H1 (cell line): ENCODE data around the gene UCN. TPM values are rescaled to one million over a fixed set of nuclear protein-coding genes. Genes with fewer than 3 reads are reported as not detected.

Source experiments
- CTCF ChIA-PET: fragments of 300-600 bp; sonication (Branson Sonifier 250); formaldehyde crosslinking; loops from one replicate; lab custom pipeline; 2021; ENCODE audit not compliant: partially characterized antibody; lab: Charles Lee
- POLR2A ChIA-PET: fragments of 300-600 bp; sonication (Branson Sonifier 250); formaldehyde crosslinking; loops from one replicate; lab custom pipeline; 2021; ENCODE audit warnings: inconsistent platforms; ENCODE audit not compliant: partially characterized antibody; lab: Charles Lee
- DNase-seq, 2 experiments: peaks; one replicate each; pipeline versions ENCODE4 v3.0.0 to v3.0.0-alpha.2; 2010 to 2022; ENCODE audit warnings: low spot score in 2 of 2, low read depth in 1 of 2, mixed read lengths in 1 of 2
- FAIRE-seq: peaks from 2 replicates; lab custom pipeline; 2011; peaks lifted over from hg19 to GRCh38; lab: Jason Lieb, UNC
- H2AFZ ChIP-seq: 2 replicates; pipeline ENCODE4 v1.8.1; 2012; ENCODE audit warnings: low read length, inconsistent platforms
- H2AK5ac ChIP-seq: 2 replicates; pipeline ENCODE4 v1.6.1; 2013; ENCODE audit warnings: low read depth, low read length
- H2BK120ac ChIP-seq: replicated peaks from 2 replicates; pipeline ENCODE3; 2013; ENCODE audit warnings: low read depth, low read length, inconsistent platforms
- H2BK12ac ChIP-seq: 2 replicates; pipeline ENCODE4 v1.6.1; 2013; ENCODE audit warnings: low read depth, low read length
- H2BK15ac ChIP-seq: 2 replicates; pipeline ENCODE4 v1.6.1; 2013; ENCODE audit warnings: low read length
- H2BK20ac ChIP-seq: 2 replicates; pipeline ENCODE4 v1.6.1; 2013; ENCODE audit warnings: low read length
- H2BK5ac ChIP-seq: 2 replicates; pipeline ENCODE4 v1.6.1; 2013; ENCODE audit warnings: low read depth, low read length
- H3K14ac ChIP-seq: 2 replicates; pipeline ENCODE4 v1.6.1; 2013; ENCODE audit warnings: inconsistent platforms; ENCODE audit not compliant: insufficient read length
- H3K18ac ChIP-seq: 2 replicates; pipeline ENCODE4 v1.6.1; 2013; ENCODE audit warnings: low read length; ENCODE audit errors: extremely low read depth
- H3K23ac ChIP-seq: 2 replicates; pipeline ENCODE4 v1.6.1; 2013; ENCODE audit warnings: inconsistent platforms; ENCODE audit not compliant: insufficient read length
- H3K23me2 ChIP-seq: 2 replicates; pipeline ENCODE4 v1.6.1; 2013; ENCODE audit warnings: low read depth, low read length
- H3K27ac ChIP-seq: 2 replicates; pipeline ENCODE4 v1.6.1; 2011; ENCODE audit warnings: low read depth, low read length, inconsistent platforms
- H3K27me3 ChIP-seq, 4 experiments: replicated peaks in 1 of 4; 1 replicate in 1 of 4; 2 replicates in 3 of 4; pipeline versions ENCODE4 v1.6.1 to v1.8.1; 2011 to 2013; ENCODE audit warnings: low read length in 3 of 4, mild to moderate bottlenecking in 3 of 4, inconsistent platforms in 2 of 4, mixed read lengths in 2 of 4, moderate library complexity in 1 of 4; ENCODE audit not compliant: control insufficient read depth in 3 of 4, insufficient read depth in 3 of 4; ENCODE audit errors: extremely low read depth in 1 of 4
- H3K36me3 ChIP-seq, 4 experiments: 2 replicates each; pipeline versions ENCODE4 v1.6.1 to v1.8.1; 2011 to 2013; ENCODE audit warnings: mild to moderate bottlenecking in 4 of 4, low read length in 3 of 4, moderate library complexity in 2 of 4, control low read depth in 1 of 4, inconsistent platforms in 1 of 4; ENCODE audit not compliant: insufficient read depth in 4 of 4, control insufficient read depth in 2 of 4
- H3K4ac ChIP-seq: replicated peaks from 2 replicates; pipeline ENCODE3; 2013; ENCODE audit warnings: low read length, low read depth, mixed read lengths, inconsistent platforms; ENCODE audit not compliant: insufficient read length
- H3K4me1 ChIP-seq, 4 experiments: replicated peaks in 1 of 4; 1 replicate in 1 of 4; 2 replicates in 3 of 4; pipeline versions ENCODE4 v1.6.1 to v1.8.1; 2011 to 2013; ENCODE audit warnings: low read length in 3 of 4, inconsistent platforms in 2 of 4, mixed read lengths in 1 of 4; ENCODE audit not compliant: insufficient read depth in 4 of 4, control insufficient read depth in 3 of 4
- H3K4me2 ChIP-seq, 2 experiments: 2 replicates each; pipeline versions ENCODE4 v1.6.1 to v1.8.1; 2011 to 2013; ENCODE audit warnings: low read depth in 2 of 2, low read length in 2 of 2, control low read depth in 1 of 2, inconsistent platforms in 1 of 2, mild to moderate bottlenecking in 1 of 2; ENCODE audit not compliant: insufficient read depth in 1 of 2
- H3K4me3 ChIP-seq, 4 experiments: fragments of 200-600, 300-600 bp in 1 of 4; sonication (generic), shearing (Covaris generic), sonication (Bioruptor Twin) in 1 of 4; 2 replicates each; pipeline versions ENCODE4 v1.5.1 to v1.8.1; 2011 to 2016; ENCODE audit warnings: low read length in 4 of 4, low read depth in 3 of 4, control low read depth in 2 of 4, inconsistent platforms in 2 of 4, mild to moderate bottlenecking in 2 of 4, mixed read lengths in 1 of 4, moderate library complexity in 1 of 4; ENCODE audit not compliant: insufficient read depth in 2 of 4; ENCODE audit errors: extremely low read depth in 1 of 4
- H3K56ac ChIP-seq: replicated peaks from 2 replicates; pipeline ENCODE3; 2013; ENCODE audit warnings: low read depth, mild to moderate bottlenecking, mixed read lengths, low read length, inconsistent platforms; ENCODE audit not compliant: insufficient read length
- H3K79me1 ChIP-seq: 2 replicates; pipeline ENCODE4 v1.6.1; 2013; ENCODE audit warnings: low read depth, low read length, control low read depth
- H3K79me2 ChIP-seq, 2 experiments: 2 replicates each; pipeline versions ENCODE4 v1.6.1 to v1.8.1; 2012 to 2013; ENCODE audit warnings: low read length in 2 of 2, mild to moderate bottlenecking in 2 of 2, inconsistent platforms in 1 of 2; ENCODE audit not compliant: insufficient read depth in 2 of 2, control insufficient read depth in 1 of 2
- H3K9ac ChIP-seq, 4 experiments: replicated peaks in 1 of 4; 1 replicate in 1 of 4; 2 replicates in 3 of 4; pipeline versions ENCODE4 v1.6.1 to v1.8.1; 2011 to 2013; ENCODE audit warnings: low read depth in 3 of 4, low read length in 3 of 4, control low read depth in 2 of 4, mild to moderate bottlenecking in 2 of 4, moderate library complexity in 2 of 4, inconsistent platforms in 1 of 4; ENCODE audit errors: extremely low read depth in 1 of 4
- H3K9me3 ChIP-seq, 2 experiments: 2 replicates each; pipeline versions ENCODE4 v1.6.1 to v1.8.1; 2012 to 2013; ENCODE audit warnings: mild to moderate bottlenecking in 2 of 2, moderate library complexity in 2 of 2, control low read depth in 1 of 2, inconsistent platforms in 1 of 2, low read depth in 1 of 2, low read length in 1 of 2, mixed read lengths in 1 of 2; ENCODE audit not compliant: insufficient read depth in 2 of 2
- H4K20me1 ChIP-seq, 2 experiments: replicated peaks in 1 of 2; 2 replicates each; pipeline versions ENCODE3 to v1.8.1; 2011 to 2013; ENCODE audit warnings: inconsistent platforms in 2 of 2, low read length in 2 of 2, mild to moderate bottlenecking in 1 of 2; ENCODE audit not compliant: insufficient read depth in 2 of 2, control insufficient read depth in 1 of 2
- H4K5ac ChIP-seq: 2 replicates; pipeline ENCODE4 v1.6.1; 2013; ENCODE audit warnings: low read length, low read depth, mixed read lengths, inconsistent platforms; ENCODE audit not compliant: insufficient read length
- H4K8ac ChIP-seq: 2 replicates; pipeline ENCODE4 v1.8.0; 2013; ENCODE audit warnings: mild to moderate bottlenecking, moderate library complexity, low read length, inconsistent platforms; ENCODE audit not compliant: insufficient read depth; ENCODE audit errors: extremely low read depth
- H4K91ac ChIP-seq: replicated peaks from 2 replicates; pipeline ENCODE3; 2013; ENCODE audit warnings: low read length, mixed read lengths, inconsistent platforms; ENCODE audit not compliant: insufficient read length
- CHD1 ChIP-seq: IDR thresholded peaks from 2 replicates; pipeline ENCODE4 v1.6.1; 2012; ENCODE audit warnings: low read depth, low read length, improper control_type of control experiment
- CHD2 ChIP-seq: IDR thresholded peaks from 2 replicates; pipeline ENCODE4 v1.6.1; 2012; ENCODE audit warnings: low read length, improper control_type of control experiment
- CTBP2 ChIP-seq: IDR thresholded peaks from 2 replicates; pipeline ENCODE4 v1.7.0; 2011; ENCODE audit warnings: borderline replicate concordance, mild to moderate bottlenecking, moderate library complexity, mixed read lengths, low read length; ENCODE audit not compliant: insufficient read depth, insufficient read length
- EGR1 ChIP-seq: IDR thresholded peaks from 2 replicates; pipeline ENCODE4 v1.6.1; 2011; ENCODE audit warnings: low read depth, low read length, borderline replicate concordance
- FOSL1 ChIP-seq: IDR thresholded peaks from 2 replicates; pipeline ENCODE4 v1.6.1; 2011; ENCODE audit warnings: mild to moderate bottlenecking, low read depth, low read length, moderate library complexity; ENCODE audit not compliant: insufficient read depth
- GABPA ChIP-seq: IDR thresholded peaks from 2 replicates; pipeline ENCODE4 v1.6.1; 2011; ENCODE audit warnings: mild to moderate bottlenecking, low read length, moderate library complexity, borderline replicate concordance; ENCODE audit not compliant: insufficient read depth
- HDAC2 ChIP-seq, 2 experiments: fragments of 300-600 bp in 1 of 2; sonication (generic) in 1 of 2; IDR thresholded peaks; 2 replicates each; pipeline ENCODE4 v1.6.1; 2011 to 2012; ENCODE audit warnings: low read depth in 2 of 2, low read length in 2 of 2, mild to moderate bottlenecking in 2 of 2, moderate library complexity in 2 of 2, borderline replicate concordance in 1 of 2, inconsistent platforms in 1 of 2
- KDM4A ChIP-seq: IDR thresholded peaks from one replicate; pipeline ENCODE4 v1.7.1; 2012; ENCODE audit warnings: low read depth, mild to moderate bottlenecking, moderate library complexity, low read length, inconsistent platforms; ENCODE audit not compliant: severe bottlenecking
- NRF1 ChIP-seq: IDR thresholded peaks from 2 replicates; pipeline ENCODE4 v1.6.1; 2011; ENCODE audit warnings: mild to moderate bottlenecking, low read depth, low read length, improper control_type of control experiment
- POLR2AphosphoS5 ChIP-seq: IDR thresholded peaks from 2 replicates; pipeline ENCODE4 v1.6.1; 2011; ENCODE audit warnings: low read depth, low read length
- RFX5 ChIP-seq: IDR thresholded peaks from 2 replicates; pipeline ENCODE4 v1.6.1; 2011; ENCODE audit warnings: low read depth, low read length, improper control_type of control experiment, borderline replicate concordance
- ZNF274 ChIP-seq: IDR thresholded peaks from 2 replicates; pipeline ENCODE4 v1.7.0; 2012; ENCODE audit warnings: low read length, borderline replicate concordance; ENCODE audit errors: extremely low read depth
- WGBS, 2 experiments: shearing (Covaris generic) in 1 of 2; methylation state at CpG; one replicate each; pipeline versions ENCODE4 v1.1.6 to v1.1.7; 2013 to 2015; ENCODE audit warnings: low lambda C conversion rate in 2 of 2, mixed read lengths in 2 of 2, inconsistent platforms in 1 of 2, low coverage in 1 of 2, missing lambda C conversion rate in 1 of 2; ENCODE audit not compliant: insufficient replicate concordance in 2 of 2, insufficient coverage in 1 of 2, insufficient read length in 1 of 2; ENCODE audit errors: extremely low coverage in 1 of 2, missing lambda C conversion rate in 1 of 2; 5-methylcytosine and 5-hydroxymethylcytosine counted together
- polyA plus RNA-seq, 7 experiments: library from polyadenylated mRNA; depleted of rRNA in 3 of 7; stranded (reverse) in 5 of 7; unstranded in 2 of 7; fragments of >200 nt in 5 of 7; fragments of 200-250 nt in 2 of 7; gene quantifications; 1 replicate in 5 of 7; 2 replicates in 1 of 7; 4 replicates in 1 of 7; pipeline versions ENCODE4 v1.2.1 to v1.2.3, GENCODE V29; 2011 to 2013; ENCODE audit warnings: missing spikeins in 2 of 7, mixed read lengths in 2 of 7
- total RNA-seq: library from RNA; stranded (reverse); fragmentation: NEBNext Ultra II Directional; extraction: Animal tissue kit (Norgen Biotek cat#: 25700); gene quantifications from 2 replicates; pipeline ENCODE4 v1.2.1, GENCODE V29; 2021

UCN gene
- total and polyA plus RNA-seq, 2 of the 8 experiments (the other 6 are each of a cell fraction or from before 2014, with no cell fraction given) = 0.35 TPM; not detected in 1

DNA sequence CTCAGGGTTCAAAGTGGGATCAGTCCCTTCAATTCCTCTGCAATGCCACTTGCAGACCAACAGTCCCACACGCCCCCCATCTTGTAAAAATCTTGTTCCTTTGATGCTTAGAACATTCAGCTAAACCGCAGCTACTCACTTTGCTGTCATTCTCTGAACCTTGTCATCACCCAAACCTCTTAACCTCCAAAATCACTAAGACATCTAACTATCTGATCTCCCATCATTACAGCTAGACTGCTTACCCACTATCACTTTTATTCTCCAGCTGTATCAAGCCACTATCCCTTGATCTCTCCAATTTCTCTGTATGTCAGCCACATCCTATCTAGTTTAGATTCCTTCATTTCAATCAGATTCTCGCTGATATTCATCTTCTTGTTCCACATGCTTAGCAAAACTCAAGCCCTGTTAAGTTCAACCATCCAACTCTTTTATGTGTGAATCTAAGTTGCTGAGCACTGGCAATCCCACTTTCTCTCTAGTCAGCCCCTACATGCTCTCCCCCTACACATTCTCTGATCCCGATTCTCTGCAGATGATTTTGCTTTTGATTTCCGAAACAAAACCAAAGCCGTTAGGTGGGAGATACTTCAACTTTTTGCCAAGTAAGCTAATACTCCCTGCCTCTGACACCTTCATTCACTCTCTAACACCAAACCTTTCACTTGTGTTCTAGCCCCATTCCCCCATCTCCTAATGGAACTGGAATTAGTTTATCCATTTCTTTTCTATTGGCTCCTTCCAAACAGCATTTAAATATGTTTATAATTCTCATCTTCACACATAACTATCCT is 43.8 kb upstream of the UCN start:
- CTCF ChIA-PET = interaction anchor here (0.9 to 2.5 kb wide), 3 partner anchors 11 to 78 kb away, joined by 3 to 8 read pairs (median 3); no protein-coding TSS in a partner anchor
- peaks cover 13 to 88% of the 10 kb centered on the region in 2 experiments; a peak in 3 of 4 replicates for H3K79me2 ChIP-seq
- TF ChIP-seq CHD1 (no peak), ZNF274 (no peak), CTBP2 (no peak), GABPA (no peak), FOSL1 (no peak), RFX5 (no peak), POLR2AphosphoS5 (no peak), HDAC2 (IDR thresholded peaks at IDR 0.05; ENCODE audit: borderline replicate concordance in 1 of 2, low read depth in 2 of 2, low read length in 2 of 2) (no peak), KDM4A (no peak), CHD2 (no peak), NRF1 (no peak), EGR1 (no peak)

More for the DNA sequence above, 43.8 kb upstream of the UCN start:
- H2BK20ac ChIP-seq = no peak overlapping the region
- no peak overlapping the region for H3K23ac ChIP-seq
- no peak overlapping the region for H3K18ac ChIP-seq
- no peak overlapping the region for H2AK5ac ChIP-seq
- no peak overlapping the region for H2BK5ac ChIP-seq
- no peaks in the 10 kb centered on the region; the same call in 1 of the 2 replicates for H3K79me1 ChIP-seq
- H2BK120ac ChIP-seq = no peak overlapping the region
- H3K27me3 ChIP-seq = no peaks in the 10 kb centered on the region
- H4K5ac ChIP-seq = no peak overlapping the region
- FAIRE-seq = no peak
- H3K9me3 ChIP-seq = no peaks in the 10 kb centered on the region
- H2BK12ac ChIP-seq = no peak overlapping the region
- peaks cover 0 to 6% (median 4%) of the 10 kb centered on the region in 4 experiments; a peak in 4 of 7 replicates for H3K4me1 ChIP-seq
- no peak overlapping the region for H3K56ac ChIP-seq
- no peak overlapping the region for H3K4ac ChIP-seq
- no peak overlapping the region for H2AFZ ChIP-seq
- H3K9ac ChIP-seq = no peak overlapping the region
- no peak overlapping the region for H3K4me3 ChIP-seq
- H3K4me2 ChIP-seq = no peak overlapping the region
- no peak for DNase-seq
- POLR2A ChIA-PET = interaction anchor here (1.1 to 9.5 kb wide), 10 partner anchors 9 to 69 kb away, joined by 3 to 135 read pairs (median 9); partner anchors contain the start of genes EIF2B4, MPV17, PPM1G and SNX17
- peaks cover 3 to 4% of the 10 kb centered on the region in 2 experiments for H4K20me1 ChIP-seq
- H4K91ac ChIP-seq = no peak overlapping the region
- H3K27ac ChIP-seq = no peak overlapping the region
- H3K36me3 ChIP-seq = peaks cover 0 to 5% (median 3%) of the 10 kb centered on the region in 4 experiments; a peak in 3 of 8 replicates
- no peak overlapping the region for H2BK15ac ChIP-seq
- WGBS, 2 experiments = 93% methylated on average over 6 of the region's 6 CpGs; no CpG with 5 or more reads in 1 of the 2 experiments
- no peak overlapping the region for H3K14ac ChIP-seq
- H3K23me2 ChIP-seq = no peaks in the 10 kb centered on the region
- H4K8ac ChIP-seq = no peak overlapping the region
